Spleen (tissue), 11 donors: ENCODE data around the gene CACNA2D3. TPM values are rescaled to one million over a fixed set of nuclear protein-coding genes. Genes with fewer than 3 reads are reported as not detected.

Experiments
- DNase-seq: peaks from one replicate; pipeline ENCODE4 v3.0.0-alpha.2; 2020
- H3K27ac ChIP-seq, 8 donors: fragments of 200-600 bp; sonication (generic) in 7 of 8; 1 replicate in 4 of 8; 2 replicates in 4 of 8; pipeline versions ENCODE4 v1.5.0 to v1.8.0; 2016 to 2021; ENCODE audit warnings: inconsistent platforms in 4 of 8, mild to moderate bottlenecking in 4 of 8, moderate library complexity in 1 of 8
- H3K27me3 ChIP-seq, 7 donors: fragments of 200-600 bp; sonication (generic) in 6 of 7; replicated peaks in 1 of 7; 1 replicate in 4 of 7; 2 replicates in 3 of 7; pipeline versions ENCODE4 v1.5.0 to v1.8.0; 2016 to 2021; ENCODE audit warnings: inconsistent platforms in 3 of 7, mild to moderate bottlenecking in 1 of 7
- H3K36me3 ChIP-seq, 6 donors: fragments of 200-600 bp; sonication (generic) in 5 of 6; 1 replicate in 4 of 6; 2 replicates in 2 of 6; pipeline versions ENCODE4 v1.5.0 to v1.8.0; 2016 to 2021; ENCODE audit warnings: inconsistent platforms in 2 of 6
- H3K4me1 ChIP-seq, 6 donors: fragments of 200-600 bp; sonication (generic) in 5 of 6; 1 replicate in 3 of 6; 2 replicates in 3 of 6; pipeline versions ENCODE4 v1.5.0 to v1.8.0; 2016 to 2021; ENCODE audit warnings: inconsistent platforms in 3 of 6
- H3K4me3 ChIP-seq, 8 donors: fragments of 200-600 bp; sonication (generic) in 7 of 8; 1 replicate in 4 of 8; 2 replicates in 4 of 8; pipeline versions ENCODE4 v1.5.0 to v1.8.0; 2016 to 2021; ENCODE audit warnings: inconsistent platforms in 4 of 8, mild to moderate bottlenecking in 4 of 8, moderate library complexity in 2 of 8
- H3K9me3 ChIP-seq, 8 donors: fragments of 200-600 bp; sonication (generic) in 7 of 8; 1 replicate in 4 of 8; 2 replicates in 4 of 8; pipeline versions ENCODE4 v1.5.0 to v1.8.0; 2016 to 2021; ENCODE audit warnings: inconsistent platforms in 4 of 8
- POLR2A ChIP-seq, 3 donors: fragments of 450-650 bp; IDR thresholded peaks; one replicate each; pipeline ENCODE4 v1.5.1; 2017; ENCODE audit warnings: antibody characterized with exemption in 3 of 3, mild to moderate bottlenecking in 1 of 3
- POLR2AphosphoS5 ChIP-seq, 3 donors: sonication (generic); formaldehyde crosslinking; IDR thresholded peaks; one replicate each; pipeline ENCODE4 v1.5.1; 2017; ENCODE audit warnings: antibody characterized with exemption in 3 of 3
- WGBS, 5 donors: extraction: QIAGEN DNeasy Blood & Tissue Kit in 3 of 5; methylation state at CpG; one replicate each; pipeline versions ENCODE4 v1.1.5 to v1.1.7; 2013 to 2018; 5-methylcytosine and 5-hydroxymethylcytosine counted together
- intact Hi-C: fragments of 100-400 bp; cut with DNase I; formaldehyde crosslinking; loops from one replicate; pipeline ENCODE4 v1.15.0; 2023; ENCODE audit warnings: low total_unique reads
- polyA plus RNA-seq, 3 donors: library from polyadenylated mRNA; stranded (reverse); fragments of 200-250 nt; gene quantifications; one replicate each; pipeline ENCODE4 v1.2.1, GENCODE V29; 2013
- total RNA-seq, 7 donors: library from RNA; depleted of rRNA in 3 of 7; stranded (reverse); fragments of >200 nt in 3 of 7; fragmentation: NEBNext Ultra II Directional in 4 of 7; extraction: Animal tissue kit (Norgen Biotek cat#: 25700) in 4 of 7; gene quantifications; one replicate each; pipeline versions ENCODE4 v1.1.0 to v1.2.1, GENCODE V29; 2016 to 2021
- TF ChIP-seq, protein P1 (sequence below), 11 experiments: fragments of 200-600 bp in 7 of 11; fragments of 450-650 bp in 4 of 11; sonication (generic) in 4 of 11; IDR thresholded peaks in 8 of 11; conservative IDR thresholded peaks in 3 of 11; 1 replicate in 7 of 11; 2 replicates in 4 of 11; pipeline versions ENCODE4 v1.4.0 to v1.8.0; 2016 to 2021; ENCODE audit warnings: antibody characterized with exemption in 11 of 11, inconsistent platforms in 4 of 11, mild to moderate bottlenecking in 1 of 11
- donor health status: healthy with polysubstance abuse.
- donor health status: DM: no; HTN: no; CAD: no; lungs with moderate emphysema.
- donor health status: DM: no; HTN: no; CAD: no.
- donor health status: Bipolar disorder and iron deficiency.
- donor health status: healthy.
- donor health status: DM: no; HTN: no; CAD: no.
- donor health status: DM: yes; HTN: yes; CAD: no.

CACNA2D3 gene
- total and polyA plus RNA-seq, 10 donors: 0.83 to 4.9 (median 2.9) TPM

DNA sequence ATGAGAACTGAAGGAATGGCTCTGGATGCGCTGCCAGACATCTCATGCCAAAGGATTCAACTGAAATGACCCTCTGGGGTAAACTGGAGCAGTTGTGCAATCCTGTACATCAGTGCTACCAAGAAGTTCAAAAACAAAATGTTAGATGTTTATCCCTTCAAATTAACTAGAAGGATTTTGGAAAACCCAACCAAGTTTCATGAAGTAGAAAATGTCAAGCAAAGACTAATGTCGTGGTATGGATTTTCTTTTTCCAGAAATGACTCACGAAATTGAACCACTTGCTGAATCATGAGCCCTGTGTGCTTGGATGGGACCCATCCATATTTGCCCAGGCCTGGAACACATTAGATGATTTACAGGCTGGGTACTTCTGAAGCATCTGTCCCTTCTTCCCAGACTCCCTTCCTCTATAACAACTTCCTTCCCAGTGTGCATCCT lies 703.9 kb downstream of the CACNA2D3 start:
- H3K4me3 ChIP-seq: no peak overlapping the region
- no peaks in the 10 kb centered on the region for H3K4me1 ChIP-seq
- TF ChIP-seq POLR2AphosphoS5 (IDR thresholded peaks at IDR 0.05): no peak
- TF ChIP-seq POLR2A (IDR thresholded peaks at IDR 0.05): no peak
- TF ChIP-seq, protein P1, sequence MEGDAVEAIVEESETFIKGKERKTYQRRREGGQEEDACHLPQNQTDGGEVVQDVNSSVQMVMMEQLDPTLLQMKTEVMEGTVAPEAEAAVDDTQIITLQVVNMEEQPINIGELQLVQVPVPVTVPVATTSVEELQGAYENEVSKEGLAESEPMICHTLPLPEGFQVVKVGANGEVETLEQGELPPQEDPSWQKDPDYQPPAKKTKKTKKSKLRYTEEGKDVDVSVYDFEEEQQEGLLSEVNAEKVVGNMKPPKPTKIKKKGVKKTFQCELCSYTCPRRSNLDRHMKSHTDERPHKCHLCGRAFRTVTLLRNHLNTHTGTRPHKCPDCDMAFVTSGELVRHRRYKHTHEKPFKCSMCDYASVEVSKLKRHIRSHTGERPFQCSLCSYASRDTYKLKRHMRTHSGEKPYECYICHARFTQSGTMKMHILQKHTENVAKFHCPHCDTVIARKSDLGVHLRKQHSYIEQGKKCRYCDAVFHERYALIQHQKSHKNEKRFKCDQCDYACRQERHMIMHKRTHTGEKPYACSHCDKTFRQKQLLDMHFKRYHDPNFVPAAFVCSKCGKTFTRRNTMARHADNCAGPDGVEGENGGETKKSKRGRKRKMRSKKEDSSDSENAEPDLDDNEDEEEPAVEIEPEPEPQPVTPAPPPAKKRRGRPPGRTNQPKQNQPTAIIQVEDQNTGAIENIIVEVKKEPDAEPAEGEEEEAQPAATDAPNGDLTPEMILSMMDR (IDR thresholded peaks at IDR 0.05 in 8 of 11, conservative IDR thresholded peaks at IDR 0.05 in 3 of 11): no peak
- intact Hi-C loops: no loop called here
- no peak for DNase-seq
- no peaks in the 10 kb centered on the region for H3K27me3 ChIP-seq
- WGBS, 5 donors: 63 to 82% (median 76%) methylated on average over 3 of the region's 3 CpGs
- H3K36me3 ChIP-seq: no peaks in the 10 kb centered on the region
- peaks cover 0 to 19% (median 13%) of the 10 kb centered on the region in 8 donors for H3K9me3 ChIP-seq
- H3K27ac ChIP-seq: no peak overlapping the region

DNA sequence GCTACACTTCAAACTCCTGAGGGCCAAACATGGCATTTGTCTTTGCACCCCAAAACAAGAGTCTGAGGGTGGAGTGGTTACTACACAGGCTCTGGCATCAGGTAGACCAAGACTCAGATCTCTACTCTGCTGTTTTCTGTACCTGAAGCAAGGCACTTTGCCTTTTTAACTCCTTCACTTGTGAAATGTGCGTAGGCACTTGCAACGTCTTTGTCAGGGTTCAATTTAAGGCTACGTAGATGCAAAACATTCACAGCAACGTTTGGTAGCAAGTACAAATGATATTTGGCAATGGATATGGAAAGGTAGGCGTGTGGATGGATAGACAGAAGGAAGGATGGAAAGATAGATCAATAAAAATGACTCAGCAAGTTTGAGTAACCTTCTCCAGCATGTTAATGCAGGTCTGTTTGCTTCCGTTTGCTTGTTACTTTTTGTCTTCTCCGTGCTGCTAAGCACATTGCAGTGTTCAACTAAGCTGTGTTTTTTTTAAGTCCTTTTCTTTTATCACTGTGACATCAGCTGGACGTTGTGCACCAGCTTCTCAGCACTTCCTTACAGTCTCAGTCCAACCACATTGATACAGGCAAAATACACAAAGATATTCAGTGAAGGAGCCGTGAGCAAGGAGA lies 704.8 kb downstream of the CACNA2D3 start:
- no peaks in the 10 kb centered on the region for H3K36me3 ChIP-seq
- DNase-seq: no peak
- H3K4me3 ChIP-seq: no peak overlapping the region
- no peak overlapping the region for H3K27ac ChIP-seq
- intact Hi-C loops: no loop called here
- peaks cover 0 to 21% (median 14%) of the 10 kb centered on the region in 8 donors for H3K9me3 ChIP-seq
- TF ChIP-seq POLR2A (IDR thresholded peaks at IDR 0.05) (no peak), POLR2AphosphoS5 (IDR thresholded peaks at IDR 0.05) (no peak)
- TF ChIP-seq, protein P1 (IDR thresholded peaks at IDR 0.05 in 8 of 11, conservative IDR thresholded peaks at IDR 0.05 in 3 of 11): no peak
- H3K4me1 ChIP-seq: no peaks in the 10 kb centered on the region
- whole genome bisulfite sequencing, 5 donors: 59 to 73% (median 66%) methylated on average over 9 of the region's 9 CpGs
- H3K27me3 ChIP-seq: no peaks in the 10 kb centered on the region

DNA sequence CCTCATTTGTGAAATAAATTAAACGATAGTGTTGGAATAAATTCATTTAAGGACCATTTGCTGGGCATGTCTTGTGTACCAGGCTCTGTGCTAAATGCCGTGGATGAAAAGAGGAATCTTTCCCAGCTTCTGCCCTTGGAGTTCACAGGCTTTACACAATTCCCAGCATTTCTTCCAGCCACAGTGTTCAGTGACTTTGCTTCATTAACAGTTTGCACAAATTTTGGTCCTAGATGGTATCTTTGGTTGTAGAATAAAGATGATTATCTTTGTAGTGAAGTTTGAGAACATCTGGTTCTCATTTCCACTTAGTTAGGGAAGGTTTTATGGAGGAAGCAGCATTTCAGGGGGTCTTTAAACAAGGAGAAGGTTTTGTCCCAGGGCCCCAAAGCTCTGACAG lies 705.4 kb downstream of the CACNA2D3 start:
- no peak overlapping the region for H3K4me3 ChIP-seq

DNA sequence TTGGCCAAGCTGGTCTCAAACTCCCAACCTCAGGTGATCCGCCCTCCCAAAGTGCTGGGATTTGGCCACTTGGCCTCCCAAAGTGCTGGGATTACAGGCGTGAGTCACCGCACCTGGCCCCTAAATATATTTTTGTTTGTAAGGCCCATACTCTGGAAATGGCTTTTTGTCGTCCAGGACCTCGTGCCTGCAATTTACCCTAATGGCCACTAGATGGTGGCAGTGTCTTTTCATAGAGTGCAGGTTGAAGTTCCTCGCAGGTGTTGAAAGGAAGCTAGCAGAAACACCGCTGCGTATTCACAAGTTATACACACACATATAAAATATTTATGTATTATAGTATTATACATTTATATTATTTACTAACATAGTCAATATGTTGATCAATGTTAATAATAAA lies 708.3 kb downstream of the CACNA2D3 start:
- no peak for TF ChIP-seq POLR2AphosphoS5 (IDR thresholded peaks at IDR 0.05)
- TF ChIP-seq, protein P1 (IDR thresholded peaks at IDR 0.05 in 8 of 11, conservative IDR thresholded peaks at IDR 0.05 in 3 of 11): peak in 8 of 11 experiments; percentile 10 to 60 (median 41)

More for the DNA sequence above, 705.4 kb downstream of the CACNA2D3 start:
- TF ChIP-seq POLR2AphosphoS5 (IDR thresholded peaks at IDR 0.05): no peak
- TF ChIP-seq, protein P1 (IDR thresholded peaks at IDR 0.05 in 8 of 11, conservative IDR thresholded peaks at IDR 0.05 in 3 of 11): no peak
- Histone ChIP-seq H3K36me3 (no peaks in the 10 kb centered on the region), H3K4me1 (no peaks in the 10 kb centered on the region), H3K27me3 (no peaks in the 10 kb centered on the region), H3K27ac (no peak overlapping the region), H3K9me3 (peaks cover 0 to 21% (median 14%) of the 10 kb centered on the region in 8 donors)
- intact Hi-C loops: no loop called here
- no peak for DNase-seq
- 76 to 89% (median 81%) methylated on average over 2 of the region's 2 CpGs for WGBS, 5 donors

More for the DNA sequence above, 708.3 kb downstream of the CACNA2D3 start:
- H3K27ac ChIP-seq: no peak overlapping the region
- no peaks in the 10 kb centered on the region for H3K27me3 ChIP-seq
- WGBS, 5 donors: 66 to 74% (median 70%) methylated on average over 8 of the region's 8 CpGs
- no peaks in the 10 kb centered on the region for H3K36me3 ChIP-seq
- no peaks in the 10 kb centered on the region for H3K4me1 ChIP-seq
- intact Hi-C loops: no loop called here
- no peak for DNase-seq
- peaks cover 0 to 21% (median 14%) of the 10 kb centered on the region in 8 donors for H3K9me3 ChIP-seq
- H3K4me3 ChIP-seq: no peak overlapping the region
